ENCODE measurements around the gene UFD1.

- no peak for TF ChIP-seq CTCF (IDR thresholded peaks at IDR 0.05; ENCODE audit: low read depth, low read length)
- TF ChIP-seq EZH2phosphoT487 (IDR thresholded peaks at IDR 0.05; ENCODE audit: low read depth): no peak
Observed at GRCh38 chr22:19524170-19525115, 45.5 kb upstream of the UFD1 start, which contains the start of gene CLDN5.
